Measurements from ENCODE around the gene NMNAT2. TPM values are rescaled to one million over a fixed set of nuclear protein-coding genes. Genes with fewer than 3 reads are reported as not detected.

Gene NMNAT2
- total RNA-seq, 1 donor from 2014 or later, result 0.52 TPM

GRCh38 chr1:183230413-183230812, 187.8 kb downstream of the NMNAT2 start:
- TF ChIP-seq CTCF (conservative IDR thresholded peaks at IDR 0.05; ENCODE audit: low read depth, low read length), result no peak
- no peak for DNase-seq (ENCODE audit: low read depth)
- no peak overlapping the region for H3K4me3 ChIP-seq (ENCODE audit: low read depth, low read length)

- no peak for DNase-seq (ENCODE audit: low read depth)
- H3K4me3 ChIP-seq (ENCODE audit: low read depth, low read length), result no peak overlapping the region
- no peak for TF ChIP-seq CTCF (conservative IDR thresholded peaks at IDR 0.05; ENCODE audit: low read depth, low read length)
These were observed 189.6 kb downstream of the NMNAT2 start for GRCh38 chr1:183228347-183229220.

GRCh38 chr1:183227422-183228346, 190.5 kb downstream of the NMNAT2 start:
- DNase-seq (ENCODE audit: low read depth), result no peak
- peak; percentile 83 for TF ChIP-seq CTCF (conservative IDR thresholded peaks at IDR 0.05; ENCODE audit: low read depth, low read length)
- H3K4me3 ChIP-seq (ENCODE audit: low read depth, low read length), result no peak overlapping the region

- DNase-seq (ENCODE audit: low read depth), result no peak
- TF ChIP-seq CTCF (conservative IDR thresholded peaks at IDR 0.05; ENCODE audit: low read depth, low read length), result no peak
These were observed 191.2 kb downstream of the NMNAT2 start for GRCh38 chr1:183226963-183227362.

GRCh38 chr1:183226361-183226760, 191.8 kb downstream of the NMNAT2 start:
- no peak for DNase-seq (ENCODE audit: low read depth)
- no peak for TF ChIP-seq CTCF (conservative IDR thresholded peaks at IDR 0.05; ENCODE audit: low read depth, low read length)
- no peak overlapping the region for H3K4me3 ChIP-seq (ENCODE audit: low read depth, low read length)

More at GRCh38 chr1:183226963-183227362, 191.2 kb downstream of the NMNAT2 start:
- H3K4me3 ChIP-seq (ENCODE audit: low read depth, low read length), result no peak overlapping the region

- DNase-seq (ENCODE audit: low read depth), result peak; percentile 77
- no peak overlapping the region for H3K4me3 ChIP-seq (ENCODE audit: low read depth, low read length)
- no peak for TF ChIP-seq CTCF (conservative IDR thresholded peaks at IDR 0.05; ENCODE audit: low read depth, low read length)
These were observed 194.7 kb downstream of the NMNAT2 start for GRCh38 chr1:183223467-183223866.

Measured in epithelial cell of proximal tubule (primary cell).